Peyer's patch (tissue), 4 donors: ENCODE measurements around the gene ESPN. TPM values are rescaled to one million over a fixed set of nuclear protein-coding genes. Genes with fewer than 3 reads are reported as not detected.

ENCODE experiments used
- DNase-seq, 3 donors: peaks; one replicate each; pipeline ENCODE4 v3.0.0-alpha.2; 2017 to 2019
- H3K27ac ChIP-seq, 4 donors: fragments of 200-600 bp; sonication (generic); one replicate each; pipeline ENCODE4 v1.5.1; 2016 to 2019
- H3K27me3 ChIP-seq, 2 donors: fragments of 200-600 bp; sonication (generic); one replicate each; pipeline ENCODE4 v1.5.1; 2019
- H3K36me3 ChIP-seq, 3 donors: fragments of 200-600 bp; sonication (generic); one replicate each; pipeline ENCODE4 v1.5.1; 2016 to 2019
- H3K4me1 ChIP-seq, 4 donors: fragments of 200-600 bp; sonication (generic); one replicate each; pipeline ENCODE4 v1.5.1; 2016 to 2019
- H3K4me3 ChIP-seq, 4 donors: fragments of 200-600 bp; sonication (generic); 1 replicate in 3 of 4; 2 replicates in 1 of 4; pipeline ENCODE4 v1.5.1; 2016 to 2019; ENCODE audit warnings: mild to moderate bottlenecking in 1 of 4
- H3K9me3 ChIP-seq, 4 donors: fragments of 200-600 bp; sonication (generic); one replicate each; pipeline ENCODE4 v1.5.1; 2016 to 2019; ENCODE audit warnings: mild to moderate bottlenecking in 1 of 4
- POLR2A ChIP-seq, 2 donors: fragments of 450-650 bp; IDR thresholded peaks; one replicate each; pipeline ENCODE4 v1.5.1; 2017; ENCODE audit warnings: antibody characterized with exemption in 2 of 2, mild to moderate bottlenecking in 2 of 2, moderate library complexity in 2 of 2
- total RNA-seq, 4 donors: library from RNA; depleted of rRNA; stranded (reverse); fragments of >200 nt; gene quantifications; one replicate each; pipeline ENCODE4 v1.1.0, GENCODE V29; 2016
- TF ChIP-seq, protein P1 (sequence below), 6 experiments: fragments of 450-650 bp in 4 of 6; fragments of 200-600 bp in 2 of 6; sonication (generic) in 1 of 6; IDR thresholded peaks; one replicate each; pipeline ENCODE4 v1.5.1; 2017 to 2019; ENCODE audit warnings: antibody characterized with exemption in 6 of 6, mild to moderate bottlenecking in 3 of 6, moderate library complexity in 1 of 6

Gene ESPN
- total RNA-seq, 4 donors from 2014 or later, result 17.3 to 390 (median 306) TPM

DNA sequence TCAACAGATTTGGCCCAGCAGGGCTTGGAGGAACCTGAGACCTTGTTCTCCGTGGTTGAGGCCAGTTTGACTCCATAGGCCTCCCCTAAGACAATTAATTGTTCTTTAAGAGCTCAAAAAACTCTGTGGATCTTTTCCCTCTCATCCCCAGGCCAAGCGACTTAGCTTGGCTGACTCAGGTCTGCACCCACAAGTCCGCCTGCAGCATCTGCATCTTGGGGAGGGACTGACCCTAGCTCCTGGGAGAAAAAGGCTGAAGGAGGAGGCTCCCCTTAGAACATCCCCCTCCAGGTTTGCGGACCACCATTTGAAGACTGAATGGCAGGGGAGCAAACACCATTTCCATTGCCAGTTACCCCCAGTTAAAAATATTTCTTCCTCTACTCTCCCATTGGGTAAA, 3.3 kb upstream of the ESPN start:
- DNase-seq, result no peak
- peaks cover 0 to 48% of the 10 kb centered on the region in 2 donors for H3K27me3 ChIP-seq
- H3K36me3 ChIP-seq, result no peaks in the 10 kb centered on the region
- no peak overlapping the region for H3K27ac ChIP-seq
- TF ChIP-seq, protein P1, sequence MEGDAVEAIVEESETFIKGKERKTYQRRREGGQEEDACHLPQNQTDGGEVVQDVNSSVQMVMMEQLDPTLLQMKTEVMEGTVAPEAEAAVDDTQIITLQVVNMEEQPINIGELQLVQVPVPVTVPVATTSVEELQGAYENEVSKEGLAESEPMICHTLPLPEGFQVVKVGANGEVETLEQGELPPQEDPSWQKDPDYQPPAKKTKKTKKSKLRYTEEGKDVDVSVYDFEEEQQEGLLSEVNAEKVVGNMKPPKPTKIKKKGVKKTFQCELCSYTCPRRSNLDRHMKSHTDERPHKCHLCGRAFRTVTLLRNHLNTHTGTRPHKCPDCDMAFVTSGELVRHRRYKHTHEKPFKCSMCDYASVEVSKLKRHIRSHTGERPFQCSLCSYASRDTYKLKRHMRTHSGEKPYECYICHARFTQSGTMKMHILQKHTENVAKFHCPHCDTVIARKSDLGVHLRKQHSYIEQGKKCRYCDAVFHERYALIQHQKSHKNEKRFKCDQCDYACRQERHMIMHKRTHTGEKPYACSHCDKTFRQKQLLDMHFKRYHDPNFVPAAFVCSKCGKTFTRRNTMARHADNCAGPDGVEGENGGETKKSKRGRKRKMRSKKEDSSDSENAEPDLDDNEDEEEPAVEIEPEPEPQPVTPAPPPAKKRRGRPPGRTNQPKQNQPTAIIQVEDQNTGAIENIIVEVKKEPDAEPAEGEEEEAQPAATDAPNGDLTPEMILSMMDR (IDR thresholded peaks at IDR 0.05), result no peak
- no peak for TF ChIP-seq POLR2A (IDR thresholded peaks at IDR 0.05)
- peaks cover 0 to 3% (median 0%) of the 10 kb centered on the region in 4 donors for H3K9me3 ChIP-seq
- H3K4me3 ChIP-seq, result no peak overlapping the region
- H3K4me1 ChIP-seq, result peaks cover 7 to 57% (median 36%) of the 10 kb centered on the region in 4 donors

GRCh38 chr1:6423321-6423999, 1.1 kb upstream of the ESPN start:
- Histone ChIP-seq H3K27me3 (peaks cover 0 to 44% of the 10 kb centered on the region in 2 donors), H3K27ac (no peak overlapping the region)

GRCh38 chr1:6424000-6424565, 493 bp upstream of the ESPN start:
- peaks cover 0 to 37% of the 10 kb centered on the region in 2 donors for H3K27me3 ChIP-seq
- no peak for TF ChIP-seq POLR2A (IDR thresholded peaks at IDR 0.05)
- TF ChIP-seq, protein P1 (IDR thresholded peaks at IDR 0.05), result no peak
- H3K27ac ChIP-seq, result no peak overlapping the region
- peaks cover 7 to 57% (median 33%) of the 10 kb centered on the region in 4 donors for H3K4me1 ChIP-seq
- DNase-seq, result no peak
- no peaks in the 10 kb centered on the region for H3K36me3 ChIP-seq
- H3K4me3 ChIP-seq, result peak overlapping the region in 3 of 4 donors; percentile 39 to 43 (median 42)
- H3K9me3 ChIP-seq, result no peaks in the 10 kb centered on the region

More at GRCh38 chr1:6423321-6423999, 1.1 kb upstream of the ESPN start:
- TF ChIP-seq, protein P1 (IDR thresholded peaks at IDR 0.05), result peak; percentile 24 to 81 (median 75)
- TF ChIP-seq POLR2A (IDR thresholded peaks at IDR 0.05), result no peak
- Histone ChIP-seq H3K9me3 (peaks cover 0 to 3% (median 0%) of the 10 kb centered on the region in 4 donors), H3K4me3 (peak overlapping the region in 2 of 4 donors; percentile 20 to 22), H3K36me3 (no peaks in the 10 kb centered on the region), H3K4me1 (peaks cover 7 to 63% (median 36%) of the 10 kb centered on the region in 4 donors)
- peak; percentile 62 to 89 (median 87) for DNase-seq

DNA sequence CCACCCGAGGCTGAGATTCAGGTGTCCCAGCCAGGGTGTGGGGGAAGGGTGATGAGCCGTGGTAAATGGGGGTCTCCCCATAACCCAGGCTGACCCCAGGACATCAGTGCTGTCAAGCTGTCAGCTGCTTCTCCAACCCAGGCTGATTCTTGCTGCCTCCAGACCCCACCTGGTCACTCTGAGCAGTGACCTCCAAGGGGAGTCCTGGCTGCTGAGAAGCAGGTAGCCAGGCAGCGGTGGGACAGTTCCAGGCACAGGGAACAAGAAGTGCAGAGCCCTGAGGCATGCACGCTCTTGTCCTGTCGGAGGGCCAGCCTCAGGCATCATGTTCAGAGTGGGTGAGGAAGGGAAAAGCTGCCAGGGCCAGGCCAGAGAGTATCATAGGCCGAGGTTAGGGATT, 1.1 kb downstream of the ESPN start:
- DNase-seq, result no peak
- Histone ChIP-seq H3K27me3 (peaks cover 0 to 23% of the 10 kb centered on the region in 2 donors), H3K4me1 (peaks cover 3 to 41% (median 18%) of the 10 kb centered on the region in 4 donors), H3K36me3 (no peaks in the 10 kb centered on the region), H3K9me3 (no peaks in the 10 kb centered on the region), H3K27ac (no peak overlapping the region), H3K4me3 (no peak overlapping the region)
- no peak for TF ChIP-seq POLR2A (IDR thresholded peaks at IDR 0.05)
- TF ChIP-seq, protein P1 (IDR thresholded peaks at IDR 0.05), result no peak

GRCh38 chr1:6426277-6426971, 1.8 kb downstream of the ESPN start:
- H3K4me3 ChIP-seq, result no peak overlapping the region
- no peaks in the 10 kb centered on the region for H3K36me3 ChIP-seq
- TF ChIP-seq, protein P1 (IDR thresholded peaks at IDR 0.05), result no peak
- TF ChIP-seq POLR2A (IDR thresholded peaks at IDR 0.05), result no peak
- DNase-seq, result no peak
- H3K4me1 ChIP-seq, result peaks cover 3 to 39% (median 16%) of the 10 kb centered on the region in 4 donors
- peaks cover 0 to 22% of the 10 kb centered on the region in 2 donors for H3K27me3 ChIP-seq
- no peaks in the 10 kb centered on the region for H3K9me3 ChIP-seq
- H3K27ac ChIP-seq, result no peak overlapping the region
